H1 (cell line): ENCODE data around the gene OR51T1.

ENCODE experiments used
- EZH2 ChIP-seq: fragments of 200-600 bp; sonication (generic); IDR thresholded peaks from 2 replicates; pipeline ENCODE4 v1.7.1; 2012; ENCODE audit warnings: low read depth, mild to moderate bottlenecking, moderate library complexity, low read length, inconsistent platforms; ENCODE audit not compliant: severe bottlenecking
- TAF1 ChIP-seq: IDR thresholded peaks from 2 replicates; pipeline ENCODE4 v1.6.1; 2011; ENCODE audit warnings: mild to moderate bottlenecking, low read depth, low read length
- TAF7 ChIP-seq: optimal IDR thresholded peaks from 2 replicates; pipeline ENCODE3; 2011; ENCODE audit warnings: low read depth, mild to moderate bottlenecking, inconsistent platforms, low read length, moderate library complexity, borderline replicate concordance

DNA sequence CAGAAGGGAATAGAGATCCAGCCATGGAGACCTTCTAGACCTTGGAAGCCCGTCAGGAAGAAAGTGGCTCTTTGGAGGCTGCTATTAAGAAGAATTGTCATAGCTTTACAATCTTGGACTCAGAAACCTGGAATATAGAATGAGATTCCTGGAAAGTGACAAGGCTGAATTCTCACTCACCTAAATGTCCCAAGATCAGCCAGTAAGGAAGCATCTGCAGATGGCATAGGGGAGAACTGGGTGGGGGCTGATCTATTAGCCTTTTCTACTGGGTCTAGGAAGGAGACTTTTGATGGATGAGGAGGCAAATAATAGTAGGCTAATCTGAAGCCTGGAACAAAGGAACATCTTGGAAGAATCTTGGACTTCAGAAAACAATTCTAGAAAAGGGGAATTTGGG is 42.5 kb downstream of the OR51T1 start, which contains the start of gene OR51G1:
- no peak for TF ChIP-seq EZH2
- no peak for TF ChIP-seq TAF7
- TF ChIP-seq TAF1: no peak
